Omental fat pad (tissue), 4 donors: ENCODE measurements around the gene ANTXR2. TPM values are rescaled to one million over a fixed set of nuclear protein-coding genes. Genes with fewer than 3 reads are reported as not detected.

Experiments used
- ATAC-seq: fragments of 150-250 bp; one replicate; pipeline ENCODE4 v1.9.1; 2016; ENCODE audit warnings: mild to moderate bottlenecking, moderate library complexity; ENCODE audit not compliant: low FRiP score
- DNase-seq: peaks from one replicate; pipeline ENCODE4 v3.0.0-alpha.2; 2019; ENCODE audit warnings: low spot score
- CTCF ChIP-seq, 3 donors: fragments of 450-650 bp; IDR thresholded peaks; one replicate each; pipeline ENCODE4 v1.5.1; 2016 to 2017; ENCODE audit warnings: antibody characterized with exemption in 3 of 3, mild to moderate bottlenecking in 3 of 3, moderate library complexity in 2 of 3
- total RNA-seq, 4 donors: library from RNA; depleted of rRNA; stranded (reverse); fragments of >200 nt; gene quantifications; one replicate each; pipeline ENCODE4 v1.1.0, GENCODE V29; 2016

The ANTXR2 gene
- total RNA-seq, 4 donors from 2014 or later, result 86.7 to 208 (median 139) TPM

DNA sequence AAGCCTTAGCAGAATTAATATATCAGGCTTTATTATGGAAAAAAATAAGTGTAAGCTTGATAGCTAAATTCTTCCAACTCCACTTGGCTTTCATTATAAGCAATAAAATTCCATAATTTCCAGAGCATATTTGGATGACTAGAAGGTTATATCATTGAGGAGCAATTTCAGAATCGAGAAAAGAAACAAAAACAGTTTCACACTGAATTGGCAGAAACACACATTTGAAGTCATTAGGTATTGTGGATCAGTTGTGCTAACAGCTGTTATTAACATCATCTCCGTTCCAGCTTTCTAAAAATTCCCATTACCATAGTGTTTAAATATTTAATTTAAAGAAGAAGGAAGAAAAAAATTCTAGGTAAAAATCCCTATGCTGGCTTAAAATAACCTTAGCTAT is 92.6 kb downstream of the ANTXR2 start:
- no peak for TF ChIP-seq CTCF (IDR thresholded peaks at IDR 0.05)

DNA sequence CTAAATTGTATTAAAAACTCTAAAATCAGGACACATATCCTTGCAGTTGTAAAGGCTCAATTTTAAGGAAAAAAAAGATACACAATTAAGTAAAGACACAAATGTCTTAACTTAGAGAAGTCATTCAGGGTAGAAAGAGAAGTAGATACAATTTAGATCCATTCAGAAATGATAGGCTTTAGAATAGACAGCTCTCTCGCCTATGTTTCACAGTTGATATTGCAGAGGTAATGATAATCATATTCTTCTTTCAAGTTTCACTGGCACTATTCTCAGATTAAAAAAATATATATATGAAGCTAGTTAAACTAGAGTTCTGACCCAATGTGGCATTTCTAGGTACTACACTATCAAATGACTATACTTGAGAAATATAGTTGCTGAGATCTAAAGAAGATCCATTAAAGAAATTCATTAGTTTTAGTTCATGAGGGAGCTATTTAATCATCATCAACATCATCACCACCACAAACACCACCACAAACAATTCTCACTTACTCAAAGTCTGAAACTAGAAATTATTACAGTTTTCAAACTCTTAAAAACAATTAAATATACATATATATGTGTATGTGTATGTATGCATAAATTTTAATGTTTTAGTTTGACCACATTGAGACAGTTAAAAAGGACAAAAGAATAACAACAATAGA is 93.1 kb downstream of the ANTXR2 start:
- ATAC-seq, result no peak
- TF ChIP-seq CTCF (IDR thresholded peaks at IDR 0.05), result no peak
- DNase-seq, result no peak

More for the DNA sequence above, 92.6 kb downstream of the ANTXR2 start:
- DNase-seq, result no peak
- ATAC-seq, result no peak

GRCh38 chr4:79977131-79977840 is 95.7 kb downstream of the ANTXR2 start:
- DNase-seq, result no peak
- no peak for ATAC-seq
- no peak for TF ChIP-seq CTCF (IDR thresholded peaks at IDR 0.05)

DNA sequence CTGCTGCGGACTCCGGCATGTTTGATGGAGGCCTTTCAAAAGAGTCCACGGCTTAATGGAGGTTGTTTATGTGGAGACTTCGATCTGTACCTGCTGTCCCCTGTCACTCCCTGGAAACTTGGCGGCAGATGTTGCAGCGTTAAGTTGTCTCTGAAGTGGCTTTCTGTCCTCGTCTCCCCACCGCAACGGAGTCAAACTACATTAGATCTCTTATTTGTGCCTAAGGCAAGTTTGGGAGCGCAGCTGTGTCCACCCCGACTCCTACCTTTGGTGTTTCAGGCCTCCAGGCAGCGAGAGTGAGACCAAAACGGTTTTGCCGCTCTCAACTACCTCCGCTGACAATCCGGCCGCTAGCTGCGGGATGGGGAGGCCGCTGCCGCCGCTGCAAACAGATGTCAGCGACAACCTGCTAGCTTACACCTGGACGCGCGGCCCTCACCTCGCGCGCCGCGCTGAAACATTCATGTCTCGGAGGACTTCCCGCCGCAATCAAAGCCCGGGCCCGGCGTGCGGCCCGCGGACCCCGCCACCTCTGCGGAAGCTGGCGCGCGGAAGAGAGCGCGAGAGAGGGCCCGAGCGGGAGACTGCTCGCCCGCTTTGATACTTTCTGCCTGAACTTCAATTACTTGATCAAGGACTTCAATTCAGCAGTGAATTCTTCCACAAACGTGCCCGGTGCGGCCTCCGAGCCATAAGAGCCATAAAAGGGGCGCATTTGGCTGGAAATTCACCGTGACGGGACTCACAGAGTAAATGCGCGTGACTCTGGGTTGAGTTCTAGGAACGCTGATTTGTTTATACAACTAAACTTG is 108.4 kb downstream of the ANTXR2 start:
- no peak for TF ChIP-seq CTCF (IDR thresholded peaks at IDR 0.05)
- ATAC-seq (no peak), DNase-seq (no peak)

DNA sequence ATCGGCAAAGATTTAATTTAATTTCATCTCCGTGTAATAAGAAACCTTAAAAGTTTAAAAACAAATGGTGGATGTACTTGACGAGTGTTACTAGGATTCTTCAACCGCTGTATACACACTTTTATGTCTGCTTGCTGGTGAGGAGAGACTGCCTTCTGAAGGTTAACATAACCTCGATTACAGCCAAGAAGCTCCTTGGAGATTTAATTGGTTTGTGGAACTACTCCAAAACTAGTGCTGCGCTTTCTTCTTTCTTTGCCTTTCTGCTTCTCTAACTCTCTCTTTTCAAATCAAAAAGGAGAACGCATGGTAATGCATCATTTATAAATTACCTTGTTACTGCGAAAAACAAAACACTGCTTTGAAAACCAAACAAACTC is 109.0 kb downstream of the ANTXR2 start:
- no peak for ATAC-seq
- no peak for TF ChIP-seq CTCF (IDR thresholded peaks at IDR 0.05)

GRCh38 chr4:79959652-79960051 is 113.4 kb downstream of the ANTXR2 start:
- no peak for TF ChIP-seq CTCF (IDR thresholded peaks at IDR 0.05)
- no peak for ATAC-seq
- no peak for DNase-seq

More for the DNA sequence above, 109.0 kb downstream of the ANTXR2 start:
- DNase-seq, result no peak
